Suppressor macrophage treated with lipopolysaccharide for 1 hour (primary cell): ENCODE measurements around the gene CHRD.

Experiments used
- DNase-seq, 3 donors: peaks; one replicate each; pipeline ENCODE4 v3.0.0-alpha.2; 2020 to 2022

CHRD gene

GRCh38 chr3:184361932-184362667, 17.8 kb upstream of the CHRD start:
- peak; percentile 33 to 61 (median 36) for DNase-seq

- DNase-seq: peak; percentile 96 to 98 (median 98)
Observed at GRCh38 chr3:184362668-184363546, 16.9 kb upstream of the CHRD start.

GRCh38 chr3:184366619-184367289, 13.1 kb upstream of the CHRD start:
- DNase-seq: no peak

GRCh38 chr3:184368116-184368515, 11.7 kb upstream of the CHRD start:
- DNase-seq: no peak

- DNase-seq: no peak
Observed at GRCh38 chr3:184368586-184369183, 11.2 kb upstream of the CHRD start.

- DNase-seq: peak; percentile 86 to 92 (median 88)
Observed at GRCh38 chr3:184371570-184372018, 8.3 kb upstream of the CHRD start.

- no peak for DNase-seq
Observed at GRCh38 chr3:184372296-184372821, 7.5 kb upstream of the CHRD start.

GRCh38 chr3:184372911-184373310, 6.9 kb upstream of the CHRD start:
- no peak for DNase-seq

- DNase-seq: no peak
Observed at GRCh38 chr3:184373422-184373821, 6.4 kb upstream of the CHRD start.

GRCh38 chr3:184375747-184376461, 4.0 kb upstream of the CHRD start:
- DNase-seq: no peak

- no peak for DNase-seq
Observed at GRCh38 chr3:184377374-184377773, 2.5 kb upstream of the CHRD start.

GRCh38 chr3:184377882-184378445, 1.9 kb upstream of the CHRD start, which contains the start of gene THPO:
TSS of gene THPO (minus strand) at chr3:184378207. CDS start at chr3:184376259, 1,948 bp downstream.
- no peak for DNase-seq

- no peak for DNase-seq
Observed at GRCh38 chr3:184378651-184379357, 1.1 kb upstream of the CHRD start.

GRCh38 chr3:184380185-184380626, 352 bp downstream of the CHRD start:
- peak; percentile 41 to 77 (median 57) for DNase-seq

GRCh38 chr3:184380627-184381260, 890 bp downstream of the CHRD start:
- peak in 1 of 3 donors; percentile 20 for DNase-seq

GRCh38 chr3:184381261-184382224, 1.7 kb downstream of the CHRD start:
- DNase-seq: peak; percentile 46 to 74 (median 63)

GRCh38 chr3:184382326-184383032, 2.6 kb downstream of the CHRD start:
- no peak for DNase-seq
